Measurements from ENCODE around the gene NPC1.

NPC1 gene

DNA sequence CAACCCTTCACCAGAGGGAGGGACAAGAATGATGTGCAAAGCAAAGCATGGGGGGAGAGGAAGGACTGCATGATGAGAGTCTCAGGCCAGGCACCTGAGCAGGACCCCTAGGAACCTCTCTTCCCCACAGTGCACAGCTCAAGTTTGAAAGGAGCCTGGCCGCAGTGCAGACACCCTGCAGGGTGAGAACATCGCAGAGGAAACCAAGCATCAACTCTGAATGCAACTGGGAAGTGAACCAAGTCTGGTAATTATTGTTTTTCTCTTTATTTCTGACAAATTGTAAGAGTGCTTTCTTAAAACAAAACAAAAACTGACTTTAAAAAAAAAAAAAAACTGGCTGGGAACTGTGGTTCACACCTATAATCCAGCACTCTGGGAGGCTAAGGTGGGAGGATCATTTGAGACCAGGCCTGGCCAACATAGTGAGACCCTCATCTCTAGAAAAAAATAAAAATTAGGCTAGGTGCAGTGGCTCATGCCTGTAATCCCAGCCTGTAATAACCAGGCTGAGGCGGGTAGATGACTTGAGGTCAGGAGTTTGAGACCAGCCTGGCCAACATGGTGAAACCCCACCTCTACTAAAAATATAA lies 15.3 kb downstream of the NPC1 start:
- no peak for TF ChIP-seq EZH2phosphoT487 (IDR thresholded peaks at IDR 0.05; ENCODE audit: borderline replicate concordance, low read length)
- TF ChIP-seq, protein P1, sequence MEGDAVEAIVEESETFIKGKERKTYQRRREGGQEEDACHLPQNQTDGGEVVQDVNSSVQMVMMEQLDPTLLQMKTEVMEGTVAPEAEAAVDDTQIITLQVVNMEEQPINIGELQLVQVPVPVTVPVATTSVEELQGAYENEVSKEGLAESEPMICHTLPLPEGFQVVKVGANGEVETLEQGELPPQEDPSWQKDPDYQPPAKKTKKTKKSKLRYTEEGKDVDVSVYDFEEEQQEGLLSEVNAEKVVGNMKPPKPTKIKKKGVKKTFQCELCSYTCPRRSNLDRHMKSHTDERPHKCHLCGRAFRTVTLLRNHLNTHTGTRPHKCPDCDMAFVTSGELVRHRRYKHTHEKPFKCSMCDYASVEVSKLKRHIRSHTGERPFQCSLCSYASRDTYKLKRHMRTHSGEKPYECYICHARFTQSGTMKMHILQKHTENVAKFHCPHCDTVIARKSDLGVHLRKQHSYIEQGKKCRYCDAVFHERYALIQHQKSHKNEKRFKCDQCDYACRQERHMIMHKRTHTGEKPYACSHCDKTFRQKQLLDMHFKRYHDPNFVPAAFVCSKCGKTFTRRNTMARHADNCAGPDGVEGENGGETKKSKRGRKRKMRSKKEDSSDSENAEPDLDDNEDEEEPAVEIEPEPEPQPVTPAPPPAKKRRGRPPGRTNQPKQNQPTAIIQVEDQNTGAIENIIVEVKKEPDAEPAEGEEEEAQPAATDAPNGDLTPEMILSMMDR (IDR thresholded peaks at IDR 0.05; ENCODE audit: low read depth, low read length, poor library complexity, severe bottlenecking) = no peak
- H3K4me2 ChIP-seq (ENCODE audit: low read length) = no peak overlapping the region

DNA sequence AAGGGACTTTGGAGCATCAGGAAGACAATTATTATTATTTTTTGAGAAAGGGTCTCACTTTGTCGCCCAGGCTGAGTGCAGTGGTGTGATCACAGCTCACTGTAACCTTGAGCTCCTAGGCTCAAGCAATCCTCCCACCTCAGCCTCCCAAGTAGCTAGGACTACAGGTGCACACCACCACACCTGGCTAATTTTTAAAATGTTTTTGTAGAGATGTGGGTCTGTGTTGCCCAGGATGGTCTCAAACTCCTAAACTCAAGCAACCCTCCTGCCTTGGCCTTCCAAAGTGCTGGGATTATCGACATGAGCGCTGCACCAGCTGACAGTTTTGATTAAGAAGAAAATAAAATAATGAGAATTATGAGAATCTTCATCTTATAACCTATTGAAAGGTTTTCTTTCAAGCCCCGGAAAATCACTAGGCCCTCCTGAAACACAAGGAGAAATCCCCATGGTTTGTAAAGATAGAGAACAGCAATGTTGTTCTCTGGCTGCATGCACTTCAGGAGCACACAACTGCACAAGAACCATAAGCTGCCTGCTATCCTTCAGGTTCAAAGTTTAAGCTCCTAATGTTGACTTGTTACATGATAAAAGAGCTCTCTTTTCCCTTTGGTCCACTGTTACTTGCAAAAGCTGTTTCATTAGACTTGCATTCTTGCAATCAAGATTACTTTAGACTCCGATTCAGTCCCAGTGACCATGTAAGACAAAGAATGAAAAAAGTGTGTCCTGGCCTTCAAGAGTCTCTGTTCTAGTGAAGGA lies 16.8 kb downstream of the NPC1 start:
- Histone ChIP-seq H3K4me2 (ENCODE audit: low read length) (no peak overlapping the region), H3K4me3 (ENCODE audit: low read length) (no peak overlapping the region), H3K27ac (ENCODE audit: low read depth, low read length) (no peak overlapping the region), H3F3A (ENCODE audit: control insufficient read depth, insufficient read depth) (no peaks in the 10 kb centered on the region), H4K20me1 (ENCODE audit: control insufficient read depth, insufficient read depth, low read depth, low read length) (no peaks in the 10 kb centered on the region), H3K27me3 (ENCODE audit: control insufficient read depth, low read length) (no peaks in the 10 kb centered on the region), H3K4me1 (ENCODE audit: control insufficient read depth, low read length) (peaks cover 12% of the 10 kb centered on the region), H3K79me2 (ENCODE audit: control insufficient read depth, low read length) (peaks cover 8% of the 10 kb centered on the region), H3K9me3 (ENCODE audit: control insufficient read depth, insufficient read depth, low read length) (no peaks in the 10 kb centered on the region), H3K9me2 (replicated peaks; ENCODE audit: control insufficient read depth, low read length) (no peaks in the 10 kb centered on the region), H3K36me3 (ENCODE audit: control insufficient read depth, low read length) (peaks cover 76% of the 10 kb centered on the region)
- TF ChIP-seq, protein P1 (IDR thresholded peaks at IDR 0.05; ENCODE audit: low read depth, low read length, poor library complexity, severe bottlenecking) = no peak

More for the DNA sequence above, 15.3 kb downstream of the NPC1 start:
- H3K9me2 ChIP-seq (replicated peaks; ENCODE audit: control insufficient read depth, low read length) = no peaks in the 10 kb centered on the region
- H3K4me1 ChIP-seq (ENCODE audit: control insufficient read depth, low read length) = peaks cover 21% of the 10 kb centered on the region
- peaks cover 5% of the 10 kb centered on the region; the same call in 1 of the 2 replicates for H3F3A ChIP-seq (ENCODE audit: control insufficient read depth, insufficient read depth)
- H4K20me1 ChIP-seq (ENCODE audit: control insufficient read depth, insufficient read depth, low read depth, low read length) = no peaks in the 10 kb centered on the region
- H3K27ac ChIP-seq (ENCODE audit: low read depth, low read length) = no peak overlapping the region
- H3K79me2 ChIP-seq (ENCODE audit: control insufficient read depth, low read length) = peaks cover 17% of the 10 kb centered on the region
- peaks cover 73% of the 10 kb centered on the region for H3K36me3 ChIP-seq (ENCODE audit: control insufficient read depth, low read length)
- H3K27me3 ChIP-seq (ENCODE audit: control insufficient read depth, low read length) = no peaks in the 10 kb centered on the region
- H3K4me3 ChIP-seq (ENCODE audit: low read length) = no peak overlapping the region
- H3K9me3 ChIP-seq (ENCODE audit: control insufficient read depth, insufficient read depth, low read length) = no peaks in the 10 kb centered on the region

DNA sequence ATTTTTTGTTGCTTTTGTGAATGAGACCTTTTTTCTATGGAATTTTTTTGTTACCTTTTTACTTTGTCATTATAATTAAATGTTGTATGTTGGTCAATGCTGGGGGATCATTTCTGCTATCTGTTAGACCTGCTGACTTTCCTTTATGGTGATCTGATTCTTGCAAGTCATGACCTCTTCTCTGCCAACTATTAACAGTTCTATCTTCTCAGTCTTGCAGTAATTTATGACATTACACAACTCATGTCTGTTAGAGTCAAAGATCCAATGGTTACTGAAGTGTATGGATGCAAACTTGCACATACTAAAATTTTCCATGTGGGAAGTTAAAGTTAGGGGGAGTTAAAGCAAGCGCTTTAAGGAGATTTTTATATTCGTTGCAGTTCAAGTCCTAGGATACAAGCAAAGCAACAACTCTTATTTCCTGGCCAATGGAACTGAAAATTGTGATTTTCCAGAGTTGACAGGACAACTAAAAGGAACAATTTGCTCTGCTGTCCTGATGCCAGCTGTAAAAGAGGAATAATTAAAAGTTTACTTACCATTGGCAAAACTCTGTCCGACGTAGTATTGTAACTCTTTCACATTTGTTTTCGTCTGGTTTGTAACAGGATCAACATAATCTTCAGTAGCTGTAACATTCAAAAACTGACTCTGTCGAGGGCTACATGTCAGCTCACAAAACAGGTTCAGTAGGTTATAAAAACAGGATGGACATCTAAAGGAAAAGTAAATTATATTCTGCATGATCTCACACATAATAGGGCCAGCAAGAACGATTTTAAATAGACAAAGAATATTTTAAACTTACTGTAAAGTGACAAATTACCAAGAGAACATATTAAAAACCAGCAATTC lies 17.8 kb downstream of the NPC1 start:
- Histone ChIP-seq H3K9me2 (replicated peaks; ENCODE audit: control insufficient read depth, low read length) (no peaks in the 10 kb centered on the region), H3K4me3 (ENCODE audit: low read length) (no peak overlapping the region), H3F3A (ENCODE audit: control insufficient read depth, insufficient read depth) (no peaks in the 10 kb centered on the region), H3K4me1 (ENCODE audit: control insufficient read depth, low read length) (peaks cover 3% of the 10 kb centered on the region), H3K79me2 (ENCODE audit: control insufficient read depth, low read length) (peaks cover 3% of the 10 kb centered on the region; the same call in 1 of the 2 replicates), H3K27me3 (ENCODE audit: control insufficient read depth, low read length) (no peaks in the 10 kb centered on the region), H3K27ac (ENCODE audit: low read depth, low read length) (no peak overlapping the region), H3K36me3 (ENCODE audit: control insufficient read depth, low read length) (peaks cover 76% of the 10 kb centered on the region), H3K9me3 (ENCODE audit: control insufficient read depth, insufficient read depth, low read length) (no peaks in the 10 kb centered on the region), H4K20me1 (ENCODE audit: control insufficient read depth, insufficient read depth, low read depth, low read length) (no peaks in the 10 kb centered on the region), H3K4me2 (ENCODE audit: low read length) (no peak overlapping the region)
- TF ChIP-seq EZH2phosphoT487 (IDR thresholded peaks at IDR 0.05; ENCODE audit: borderline replicate concordance, low read length) = no peak
- TF ChIP-seq, protein P1 (IDR thresholded peaks at IDR 0.05; ENCODE audit: low read depth, low read length, poor library complexity, severe bottlenecking) = no peak
